HG03066 (cell line): ENCODE data around the gene PRADC1.
"Not testable (repeated sequence)": the region's sequence is repeated elsewhere in the genome, so short reads cannot be mapped to it uniquely, and the experiment has no call there.

Experiments
- ATAC-seq: cut with Tn5 transposase; IDR thresholded peaks from one replicate; pipeline ENCODE4 v1.9.1; 2021; ENCODE audit warnings: low read depth; ENCODE audit not compliant: unreplicated experiment

The PRADC1 gene

DNA sequence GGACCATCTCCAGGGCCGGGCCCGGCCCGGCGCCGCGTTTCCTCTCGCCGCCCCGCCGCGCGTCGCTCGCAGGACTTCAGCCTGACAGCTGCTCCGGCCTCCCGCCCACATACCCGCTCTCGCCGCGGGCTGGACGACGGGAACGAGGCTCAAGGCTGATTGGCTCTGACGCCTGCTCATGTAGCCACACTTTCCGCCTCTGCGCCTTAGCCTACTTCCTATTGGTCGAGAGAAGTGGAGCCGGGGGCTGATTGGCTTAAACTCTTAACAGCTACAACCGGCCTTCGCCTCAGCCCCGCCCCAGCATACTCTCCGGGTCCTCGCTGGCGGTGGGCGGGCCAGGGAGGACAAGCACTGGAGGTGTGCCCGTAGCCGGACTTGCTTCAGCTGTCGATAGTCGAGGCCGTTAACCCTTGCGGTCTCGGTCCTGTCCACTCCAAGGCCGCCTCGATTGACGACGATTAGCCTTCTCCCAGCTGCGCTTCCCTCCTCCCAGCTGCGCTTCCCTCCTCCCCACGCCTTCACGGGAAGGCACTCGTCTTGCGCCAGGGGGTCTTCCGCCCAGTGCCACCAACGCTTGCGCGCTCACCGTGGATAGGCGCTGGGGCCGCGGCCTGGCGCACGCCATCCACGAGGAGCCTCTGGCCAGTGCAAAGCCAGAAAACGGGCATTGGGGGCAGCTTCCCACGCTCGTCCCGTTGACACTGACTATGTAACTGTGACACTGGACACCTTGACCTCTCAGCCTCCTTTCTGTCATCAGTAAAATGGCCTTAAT, at the start of gene PRADC1:
TSS of gene PRADC1 (minus strand) at position 86 of the 778 bp plus-strand sequence. CDS start at position 7, 79 bp downstream.
- ATAC-seq = peak; percentile 87

GRCh38 chr2:73281244-73281643, 48.2 kb upstream of the PRADC1 start:
- ATAC-seq = no peak

DNA sequence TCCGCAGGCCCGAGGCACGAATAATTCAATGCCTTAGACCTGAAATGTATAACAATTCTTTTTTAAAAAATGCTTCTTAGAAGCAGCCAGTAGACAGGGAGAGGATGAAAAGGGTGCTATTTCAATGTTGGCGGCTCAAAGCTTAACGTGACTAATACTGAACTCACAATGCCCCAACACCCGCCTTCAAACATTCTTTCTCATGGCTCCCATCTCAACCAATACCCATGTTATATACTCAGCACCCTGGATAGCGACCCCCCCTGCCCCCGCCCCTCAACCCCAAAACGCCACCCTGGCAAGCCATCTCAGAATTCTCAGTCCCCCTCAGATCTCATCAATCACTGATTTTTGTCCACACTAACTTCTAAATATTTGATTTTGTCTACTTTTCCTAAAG, 46.8 kb upstream of the PRADC1 start:
- ATAC-seq = no peak

GRCh38 chr2:73272270-73272669, 39.2 kb upstream of the PRADC1 start:
- ATAC-seq = no peak

DNA sequence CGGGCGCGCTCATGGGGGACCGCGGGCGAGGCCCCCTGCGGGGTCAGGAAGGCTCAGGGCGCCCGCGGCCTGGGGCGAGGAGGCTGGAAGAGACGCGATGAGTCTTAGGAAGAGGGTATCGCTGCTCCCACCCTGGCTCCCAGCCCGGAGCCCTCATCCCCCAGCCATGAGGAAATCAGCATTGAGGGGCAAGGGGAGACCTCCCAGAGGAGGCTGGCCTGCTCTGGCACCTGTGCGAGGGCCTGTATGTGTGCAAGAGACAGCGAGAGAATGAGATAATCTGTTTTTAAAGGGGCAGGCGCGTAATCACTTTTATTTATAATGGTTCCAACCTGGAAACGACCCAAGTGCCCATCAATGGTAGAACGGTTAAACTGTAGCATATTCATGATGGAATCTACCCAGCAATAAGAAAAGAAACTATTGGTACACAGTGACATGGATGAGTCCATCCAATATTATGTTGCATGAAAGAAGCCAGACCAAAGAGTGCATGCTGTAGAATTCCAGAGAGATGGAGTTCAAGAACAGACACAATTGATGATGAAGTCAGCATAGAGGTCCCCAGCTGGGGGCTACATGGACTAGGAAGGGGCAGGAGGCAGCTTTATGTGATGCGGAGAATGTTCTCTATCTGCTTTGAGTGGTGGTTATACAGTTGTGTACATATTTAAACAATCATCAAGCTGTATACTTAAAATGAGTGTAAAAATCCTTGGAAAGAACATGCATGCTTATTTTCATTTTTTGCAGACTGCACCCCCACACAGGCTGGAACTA, 36.8 kb upstream of the PRADC1 start:
- no peak for ATAC-seq

DNA sequence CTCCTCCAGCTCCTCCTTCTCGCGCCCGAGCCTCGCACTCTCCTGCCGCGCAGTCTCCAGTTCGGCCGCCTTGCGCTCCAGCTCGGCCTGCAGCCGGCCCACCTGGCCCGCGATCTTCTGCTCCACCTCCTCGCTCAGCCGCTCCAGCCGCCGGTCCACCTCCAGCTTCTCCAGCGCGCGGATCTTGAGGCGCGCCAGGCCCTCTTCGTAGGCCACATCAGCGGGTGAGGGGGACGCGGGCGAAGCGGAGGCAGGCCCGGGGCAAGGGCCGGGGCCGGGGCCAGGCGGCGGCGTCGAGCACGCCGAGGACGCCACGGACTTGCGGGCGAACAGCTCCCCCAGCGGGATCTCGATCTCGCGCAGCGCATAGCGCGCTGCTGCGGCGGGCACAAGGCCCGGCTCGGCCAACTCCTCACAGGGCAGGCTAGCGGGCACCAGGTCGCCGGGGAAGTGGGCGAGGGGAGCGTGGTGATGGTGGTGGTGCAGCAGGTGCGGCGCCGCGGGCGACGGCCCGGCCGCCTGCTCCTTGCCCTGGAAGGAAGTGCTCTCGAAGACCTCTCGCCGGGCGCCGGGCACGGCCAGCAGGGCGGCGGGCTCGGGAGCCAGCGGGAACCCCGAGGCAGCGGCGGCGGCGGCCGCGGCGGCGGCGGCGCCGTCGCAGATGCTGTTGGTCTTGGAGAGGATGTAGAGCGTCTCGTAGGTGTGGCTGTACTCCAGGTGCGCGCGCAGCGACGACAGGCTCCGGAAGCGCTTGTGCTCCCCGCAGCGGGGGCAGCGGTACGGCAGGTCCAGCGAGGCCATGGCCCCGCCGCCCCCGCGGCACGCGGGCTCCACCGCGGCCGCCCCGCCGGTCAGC, 36.0 kb upstream of the PRADC1 start:
- no peak for ATAC-seq

- no peak for ATAC-seq
Observed at GRCh38 chr2:73268366-73268829, 35.4 kb upstream of the PRADC1 start.

- ATAC-seq = no peak
Observed at GRCh38 chr2:73267008-73267407, 34.0 kb upstream of the PRADC1 start.

GRCh38 chr2:73266061-73266901, 33.2 kb upstream of the PRADC1 start:
- no peak for ATAC-seq

DNA sequence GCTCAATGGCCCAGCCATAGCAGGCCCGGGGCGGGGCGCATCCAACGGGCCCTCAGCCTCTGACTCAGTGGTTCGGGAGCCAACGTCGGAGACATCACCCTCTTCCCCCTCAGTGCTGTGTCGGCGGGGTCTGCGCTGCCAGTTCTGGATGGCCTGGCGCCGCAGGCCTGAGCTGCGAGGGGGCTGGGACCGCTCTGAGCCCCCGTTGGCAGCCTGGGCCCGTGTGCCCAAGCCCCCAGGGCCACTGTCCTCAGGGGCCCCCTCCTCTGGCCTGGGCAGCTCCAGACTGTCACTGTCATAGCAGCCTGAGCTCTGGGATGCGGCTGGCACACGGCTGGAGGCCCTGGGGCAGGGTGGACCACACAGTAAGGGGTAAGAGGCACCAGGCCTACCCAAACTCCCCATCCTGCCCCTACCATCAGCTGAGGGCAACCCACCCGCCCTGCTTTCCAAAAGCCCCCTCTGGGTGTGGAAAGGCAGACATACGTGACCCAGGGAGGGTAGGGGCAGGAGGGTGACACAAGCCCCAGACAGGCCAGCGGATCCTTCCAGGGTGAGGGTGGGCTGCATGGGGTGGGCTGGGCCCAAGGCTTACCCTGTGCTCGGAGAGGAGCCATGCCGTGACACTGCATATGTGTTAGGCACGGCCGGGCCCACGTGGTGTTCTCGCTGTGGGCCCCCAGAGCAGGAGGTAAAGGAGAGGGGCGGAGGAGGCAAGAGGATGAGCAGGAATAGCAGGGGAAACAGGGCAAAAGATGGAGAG, 32.4 kb upstream of the PRADC1 start:
- ATAC-seq = no peak

GRCh38 chr2:73264783-73265182, 31.7 kb upstream of the PRADC1 start:
- ATAC-seq = no peak

DNA sequence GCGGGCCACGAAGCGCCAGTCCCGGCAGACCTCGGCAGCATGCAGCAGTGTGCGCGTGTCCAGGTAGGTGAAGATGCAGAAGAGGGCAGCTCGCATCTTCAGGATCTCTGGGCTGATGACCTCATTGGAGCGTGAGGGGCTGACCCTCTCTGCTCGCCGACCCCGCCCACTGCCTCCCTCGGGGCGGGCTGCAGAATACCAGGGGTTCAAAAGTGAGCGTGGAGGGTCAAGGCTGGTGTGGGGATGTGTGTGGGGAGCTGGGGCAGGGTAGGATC, 31.2 kb upstream of the PRADC1 start:
- ATAC-seq = no peak

GRCh38 chr2:73263540-73264331, 30.7 kb upstream of the PRADC1 start:
- no peak for ATAC-seq

- not testable (repeated sequence) for ATAC-seq
Observed at GRCh38 chr2:73262691-73263429, 29.8 kb upstream of the PRADC1 start.

DNA sequence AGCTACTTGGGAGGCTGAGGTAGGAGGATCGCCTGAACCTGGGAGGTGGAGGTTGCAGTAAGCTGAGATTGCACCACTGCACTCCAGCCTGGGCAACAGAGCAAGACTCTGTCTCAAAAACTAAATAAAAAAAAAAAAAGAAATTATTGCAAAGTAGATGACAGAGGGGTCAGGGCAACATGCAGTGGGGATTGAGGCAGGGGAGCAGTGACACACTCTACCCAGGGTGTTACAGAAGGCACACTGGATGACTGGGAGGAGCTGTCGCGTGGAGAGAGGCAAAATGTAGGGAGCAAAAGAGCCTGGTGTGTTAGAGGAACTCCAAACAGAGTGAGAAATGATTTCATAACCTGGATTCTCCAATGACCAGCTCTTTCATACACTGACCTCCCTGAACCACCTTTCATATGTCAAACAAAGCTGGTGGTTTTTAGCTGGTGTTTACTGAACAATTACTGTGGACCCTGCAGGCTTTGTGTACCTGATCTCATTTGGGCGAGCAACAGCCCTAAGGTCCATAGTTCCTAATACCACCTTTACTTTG, 29.1 kb upstream of the PRADC1 start:
- ATAC-seq = no peak

DNA sequence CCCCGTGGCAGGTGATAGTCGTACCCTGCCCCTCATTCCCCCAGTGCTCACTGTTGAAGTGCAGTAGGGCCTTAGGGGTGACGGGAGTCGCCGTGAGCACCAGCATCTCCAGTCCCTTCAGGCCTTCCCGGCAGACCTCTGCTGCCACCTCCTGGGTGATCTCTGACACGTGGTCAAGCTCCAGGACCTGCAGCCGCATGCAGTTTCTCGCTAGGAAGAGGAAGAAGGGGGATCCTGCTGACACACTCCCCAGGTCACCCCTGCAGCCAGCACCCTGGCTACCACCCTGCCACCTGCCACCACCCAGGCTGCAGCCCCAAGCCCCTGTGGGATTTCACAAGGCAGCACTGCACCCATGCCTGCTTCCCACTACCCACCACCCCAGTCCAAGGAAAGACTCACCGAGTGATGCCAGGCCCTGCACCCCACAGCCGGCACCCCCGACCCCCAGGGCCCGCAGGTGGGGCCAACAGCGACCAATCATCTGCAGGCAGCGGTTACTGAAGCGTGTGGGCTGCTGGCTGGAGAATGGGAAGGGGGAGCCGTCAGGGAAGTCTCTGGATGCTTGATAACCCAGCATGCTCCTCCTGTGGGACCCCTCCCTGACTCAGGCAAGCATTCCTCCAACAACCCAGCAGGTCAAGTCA, 27.4 kb upstream of the PRADC1 start:
- no peak for ATAC-seq

DNA sequence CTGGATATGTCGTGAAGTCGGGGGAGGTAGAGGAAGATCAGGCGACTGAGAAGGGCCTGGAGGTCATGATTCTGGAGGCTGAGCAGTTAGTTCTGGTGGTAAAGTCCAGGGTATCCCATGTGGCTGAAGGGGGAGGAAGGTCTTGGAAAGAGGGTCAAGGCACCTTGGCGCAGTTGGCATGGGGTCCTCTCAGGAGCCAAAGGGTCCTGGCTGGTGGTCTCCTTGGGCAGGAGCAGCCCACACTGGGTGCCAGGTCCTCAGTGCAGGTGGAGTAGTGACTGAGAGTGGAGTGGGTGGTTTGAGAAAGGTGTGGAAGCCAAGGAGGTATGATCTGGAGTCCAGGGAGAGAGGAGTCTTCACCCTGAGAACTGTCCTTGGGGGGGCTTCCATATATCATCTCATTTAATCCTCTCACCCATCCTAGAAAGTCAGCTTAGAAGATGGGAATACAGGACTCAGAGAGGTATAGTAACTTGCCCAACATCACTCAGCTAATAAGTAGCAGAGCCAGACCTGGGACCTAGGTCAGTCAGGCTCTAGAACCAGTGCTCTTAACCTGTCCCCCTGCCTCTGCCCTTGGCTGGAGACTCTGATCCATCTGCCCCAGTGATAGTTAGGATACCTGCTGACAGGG, 26.8 kb upstream of the PRADC1 start:
- no peak for ATAC-seq
